Kidney epithelial cell (primary cell): ENCODE data around the gene SLC9C2. TPM values are rescaled to one million over a fixed set of nuclear protein-coding genes. Genes with fewer than 3 reads are reported as not detected.
A peak's percentile ranks its signal among the peaks of the same experiment; 100 is the strongest.
"Not testable (repeated sequence)": the region's sequence is repeated elsewhere in the genome, so short reads cannot be mapped to it uniquely, and the experiment has no call there.

ENCODE experiments used
- DNase-seq: peaks from one replicate; pipeline ENCODE4 v3.0.0-alpha.2; 2010; ENCODE audit warnings: low read depth
- H3K27me3 ChIP-seq: 2 replicates; pipeline ENCODE4 v1.6.0; 2011; ENCODE audit warnings: low read length; ENCODE audit not compliant: control insufficient read depth, insufficient read depth
- H3K36me3 ChIP-seq: 2 replicates; pipeline ENCODE4 v1.5.1; 2011; ENCODE audit warnings: low read length; ENCODE audit not compliant: control insufficient read depth, insufficient read depth
- H3K4me3 ChIP-seq: 2 replicates; pipeline ENCODE4 v1.5.1; 2011; ENCODE audit warnings: low read depth, mild to moderate bottlenecking, control low read depth, low read length
- total RNA-seq: library from RNA; depleted of rRNA; stranded (reverse); fragments of >200 nt; gene quantifications from 2 replicates; pipeline ENCODE4 v1.2.3, GENCODE V29; 2015
- TF ChIP-seq, protein P1 (sequence below): IDR thresholded peaks from 2 replicates; pipeline ENCODE4 v1.5.1; 2011; ENCODE audit warnings: mild to moderate bottlenecking, moderate library complexity, low read length, control low read depth, inconsistent platforms; ENCODE audit not compliant: insufficient read depth, poor library complexity, severe bottlenecking

SLC9C2 gene
- total RNA-seq, 1 donor from 2014 or later: not detected

- Histone ChIP-seq H3K4me3 (peak overlapping the region; percentile 93), H3K36me3 (no peaks in the 10 kb centered on the region), H3K27me3 (no peaks in the 10 kb centered on the region)
- TF ChIP-seq, protein P1, sequence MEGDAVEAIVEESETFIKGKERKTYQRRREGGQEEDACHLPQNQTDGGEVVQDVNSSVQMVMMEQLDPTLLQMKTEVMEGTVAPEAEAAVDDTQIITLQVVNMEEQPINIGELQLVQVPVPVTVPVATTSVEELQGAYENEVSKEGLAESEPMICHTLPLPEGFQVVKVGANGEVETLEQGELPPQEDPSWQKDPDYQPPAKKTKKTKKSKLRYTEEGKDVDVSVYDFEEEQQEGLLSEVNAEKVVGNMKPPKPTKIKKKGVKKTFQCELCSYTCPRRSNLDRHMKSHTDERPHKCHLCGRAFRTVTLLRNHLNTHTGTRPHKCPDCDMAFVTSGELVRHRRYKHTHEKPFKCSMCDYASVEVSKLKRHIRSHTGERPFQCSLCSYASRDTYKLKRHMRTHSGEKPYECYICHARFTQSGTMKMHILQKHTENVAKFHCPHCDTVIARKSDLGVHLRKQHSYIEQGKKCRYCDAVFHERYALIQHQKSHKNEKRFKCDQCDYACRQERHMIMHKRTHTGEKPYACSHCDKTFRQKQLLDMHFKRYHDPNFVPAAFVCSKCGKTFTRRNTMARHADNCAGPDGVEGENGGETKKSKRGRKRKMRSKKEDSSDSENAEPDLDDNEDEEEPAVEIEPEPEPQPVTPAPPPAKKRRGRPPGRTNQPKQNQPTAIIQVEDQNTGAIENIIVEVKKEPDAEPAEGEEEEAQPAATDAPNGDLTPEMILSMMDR: no peak
- no peak for DNase-seq
Measured at GRCh38 chr1:173476665-173477285, 126.1 kb downstream of the SLC9C2 start.

GRCh38 chr1:173476197-173476664, 126.6 kb downstream of the SLC9C2 start:
- no peak for DNase-seq
- Histone ChIP-seq H3K36me3 (no peaks in the 10 kb centered on the region), H3K4me3 (peak overlapping the region; percentile 77), H3K27me3 (no peaks in the 10 kb centered on the region)
- TF ChIP-seq, protein P1: no peak

- no peaks in the 10 kb centered on the region for H3K27me3 ChIP-seq
- H3K4me3 ChIP-seq: peak overlapping the region; percentile 77
- no peak for DNase-seq
- H3K36me3 ChIP-seq: no peaks in the 10 kb centered on the region
- TF ChIP-seq, protein P1: no peak
Measured at GRCh38 chr1:173475564-173476196, 127.2 kb downstream of the SLC9C2 start.

DNA sequence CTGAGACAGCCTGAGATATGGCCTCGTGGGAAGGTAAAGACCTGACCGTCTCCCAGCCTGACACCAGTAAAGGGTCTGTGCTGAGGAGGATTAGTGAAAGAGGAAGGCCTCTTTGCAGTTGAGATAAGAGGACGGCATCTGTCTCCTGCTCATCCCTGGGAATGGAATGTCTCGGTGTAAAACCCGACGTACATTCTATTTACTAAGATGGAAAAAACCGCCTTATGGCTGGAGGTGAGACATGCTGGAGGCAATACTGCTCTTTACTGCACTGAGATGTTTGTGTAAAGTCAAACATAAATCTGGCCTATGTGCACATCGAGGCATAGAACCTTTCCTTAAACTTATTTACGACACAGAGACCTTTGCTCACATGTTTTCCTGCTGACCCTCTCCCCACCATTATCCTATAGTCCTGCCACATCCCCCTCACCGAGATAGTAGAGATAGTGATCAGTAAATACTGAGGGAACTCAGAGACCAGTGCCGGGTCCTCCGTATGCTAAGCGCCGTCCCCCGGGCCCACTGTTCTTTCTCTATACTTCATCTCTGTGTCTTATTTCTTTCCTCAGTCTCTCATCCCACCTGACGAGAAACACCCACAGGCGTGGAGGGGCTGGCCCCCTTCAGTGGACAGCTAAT, 128.0 kb downstream of the SLC9C2 start:
- H3K4me3 ChIP-seq, H3K36me3 ChIP-seq, H3K27me3 ChIP-seq, DNase-seq: not testable (repeated sequence)

DNA sequence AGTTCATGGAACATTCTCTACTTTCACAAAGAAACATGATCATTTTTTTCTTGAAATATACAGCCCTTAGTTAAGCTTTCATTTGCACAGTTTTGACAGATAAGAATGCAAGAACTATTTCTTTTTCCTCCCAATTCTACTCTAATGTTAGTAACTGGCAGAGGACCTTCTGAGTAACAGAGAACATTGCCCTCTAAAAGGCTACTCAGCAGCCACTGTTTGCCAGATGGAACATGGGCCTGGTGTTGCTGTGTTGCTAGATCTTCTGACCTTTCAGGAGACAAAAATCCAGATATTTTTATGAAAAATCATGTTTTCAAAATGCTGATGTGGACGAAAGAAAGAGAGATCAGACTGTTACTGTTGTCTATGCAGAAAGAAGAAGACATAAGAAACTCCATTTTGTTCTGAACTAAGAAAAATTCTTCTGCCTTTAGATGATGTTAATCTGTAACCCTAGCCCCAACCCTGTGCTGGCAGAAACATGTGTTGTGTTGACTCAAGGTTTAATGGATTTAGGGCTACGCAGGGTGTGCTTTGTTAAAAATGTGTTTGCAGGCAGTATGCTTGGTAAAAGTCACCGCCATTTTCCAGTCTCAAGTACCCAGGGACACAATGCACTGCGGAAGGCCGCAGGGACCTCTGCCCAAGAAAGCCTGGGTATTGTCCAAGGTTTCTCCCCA, 128.6 kb downstream of the SLC9C2 start:
- Histone ChIP-seq H3K27me3 (no peaks in the 10 kb centered on the region), H3K4me3 (no peak overlapping the region), H3K36me3 (no peaks in the 10 kb centered on the region)
- DNase-seq: no peak
- TF ChIP-seq, protein P1: no peak

DNA sequence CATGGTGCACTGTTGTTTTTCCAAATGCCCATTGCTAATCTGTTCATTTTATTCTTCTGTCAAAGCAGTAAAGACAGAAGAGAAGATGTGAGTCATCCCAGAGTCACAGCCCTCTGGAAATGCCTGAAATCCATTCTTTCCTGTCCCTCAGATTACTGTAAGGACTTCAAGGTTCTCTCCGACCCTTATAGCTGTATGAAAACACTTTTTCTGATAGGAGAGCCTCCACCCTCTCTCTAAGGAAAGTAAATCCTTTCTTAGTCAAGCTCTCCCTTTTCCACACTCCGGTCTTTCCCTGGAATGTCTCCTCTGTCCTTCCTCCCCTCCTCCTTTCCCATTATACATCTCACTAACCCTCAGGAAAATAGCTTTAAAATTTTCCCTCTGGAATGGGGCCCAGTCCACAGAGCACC, 129.3 kb downstream of the SLC9C2 start:
- Histone ChIP-seq H3K36me3 (no peaks in the 10 kb centered on the region), H3K4me3 (no peak overlapping the region), H3K27me3 (no peaks in the 10 kb centered on the region)
- TF ChIP-seq, protein P1: no peak
- DNase-seq: no peak
